Measurements from ENCODE around the gene SOX5.

GRCh38 chr12:23694307-23694706 lies 255.2 kb downstream of the SOX5 start:
- TF ChIP-seq POLR2A (IDR thresholded peaks at IDR 0.05; ENCODE audit: low read depth, low read length) (no peak), POLR2AphosphoS5 (IDR thresholded peaks at IDR 0.05; ENCODE audit: low read depth, low read length) (no peak), SPI1 (IDR thresholded peaks at IDR 0.05; ENCODE audit: low read depth, low read length) (no peak), TAF1 (IDR thresholded peaks at IDR 0.05; ENCODE audit: low read depth, low read length) (no peak), PAX5 (IDR thresholded peaks at IDR 0.05; ENCODE audit: insufficient read depth, low read length, severe bottlenecking) (no peak)
